Gastroesophageal sphincter (tissue), 3 donors: ENCODE data around the gene UBE2V1.

Experiments used
- POLR2A ChIP-seq, 2 donors: fragments of 450-650 bp; IDR thresholded peaks; one replicate each; pipeline ENCODE4 v1.6.1; 2017; ENCODE audit warnings: antibody characterized with exemption in 2 of 2, mild to moderate bottlenecking in 2 of 2, moderate library complexity in 1 of 2
- TF ChIP-seq, protein P1 (sequence below), 4 experiments: fragments of 200-600 bp in 2 of 4; fragments of 450-650 bp in 2 of 4; sonication (generic) in 1 of 4; IDR thresholded peaks; one replicate each; pipeline ENCODE4 v1.5.1; 2017 to 2019; ENCODE audit warnings: antibody characterized with exemption in 4 of 4, mild to moderate bottlenecking in 2 of 4, moderate library complexity in 2 of 4

DNA sequence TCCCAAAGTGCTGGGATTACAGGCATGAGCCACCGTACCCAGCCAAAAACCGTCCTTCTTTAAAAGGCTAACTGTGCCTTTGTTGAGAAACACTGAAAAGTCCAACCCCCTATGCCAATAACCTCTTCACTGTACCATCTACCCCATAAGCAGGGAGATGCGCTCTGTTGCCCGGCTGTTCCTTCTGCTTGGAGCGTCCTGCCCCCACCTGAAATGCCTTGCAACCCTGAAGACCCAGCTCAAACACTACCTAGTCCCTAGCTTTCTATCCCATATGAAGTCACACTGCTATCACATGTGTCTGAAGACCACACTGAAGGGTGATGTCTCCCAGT lies 27.8 kb downstream of the UBE2V1 start:
- TF ChIP-seq, protein P1, sequence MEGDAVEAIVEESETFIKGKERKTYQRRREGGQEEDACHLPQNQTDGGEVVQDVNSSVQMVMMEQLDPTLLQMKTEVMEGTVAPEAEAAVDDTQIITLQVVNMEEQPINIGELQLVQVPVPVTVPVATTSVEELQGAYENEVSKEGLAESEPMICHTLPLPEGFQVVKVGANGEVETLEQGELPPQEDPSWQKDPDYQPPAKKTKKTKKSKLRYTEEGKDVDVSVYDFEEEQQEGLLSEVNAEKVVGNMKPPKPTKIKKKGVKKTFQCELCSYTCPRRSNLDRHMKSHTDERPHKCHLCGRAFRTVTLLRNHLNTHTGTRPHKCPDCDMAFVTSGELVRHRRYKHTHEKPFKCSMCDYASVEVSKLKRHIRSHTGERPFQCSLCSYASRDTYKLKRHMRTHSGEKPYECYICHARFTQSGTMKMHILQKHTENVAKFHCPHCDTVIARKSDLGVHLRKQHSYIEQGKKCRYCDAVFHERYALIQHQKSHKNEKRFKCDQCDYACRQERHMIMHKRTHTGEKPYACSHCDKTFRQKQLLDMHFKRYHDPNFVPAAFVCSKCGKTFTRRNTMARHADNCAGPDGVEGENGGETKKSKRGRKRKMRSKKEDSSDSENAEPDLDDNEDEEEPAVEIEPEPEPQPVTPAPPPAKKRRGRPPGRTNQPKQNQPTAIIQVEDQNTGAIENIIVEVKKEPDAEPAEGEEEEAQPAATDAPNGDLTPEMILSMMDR (IDR thresholded peaks at IDR 0.05) = no peak
- no peak for TF ChIP-seq POLR2A (IDR thresholded peaks at IDR 0.05)
